HG02588 (cell line): ENCODE measurements around the gene DNAJC17.
A peak's percentile ranks its signal among the peaks of the same experiment; 100 is the strongest.

Source experiments
- ATAC-seq: cut with Tn5 transposase; IDR thresholded peaks from one replicate; pipeline ENCODE4 v1.9.1; 2021; ENCODE audit warnings: mild to moderate bottlenecking, moderate library complexity; ENCODE audit not compliant: unreplicated experiment

The DNAJC17 gene, protein sequence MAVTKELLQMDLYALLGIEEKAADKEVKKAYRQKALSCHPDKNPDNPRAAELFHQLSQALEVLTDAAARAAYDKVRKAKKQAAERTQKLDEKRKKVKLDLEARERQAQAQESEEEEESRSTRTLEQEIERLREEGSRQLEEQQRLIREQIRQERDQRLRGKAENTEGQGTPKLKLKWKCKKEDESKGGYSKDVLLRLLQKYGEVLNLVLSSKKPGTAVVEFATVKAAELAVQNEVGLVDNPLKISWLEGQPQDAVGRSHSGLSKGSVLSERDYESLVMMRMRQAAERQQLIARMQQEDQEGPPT

DNA sequence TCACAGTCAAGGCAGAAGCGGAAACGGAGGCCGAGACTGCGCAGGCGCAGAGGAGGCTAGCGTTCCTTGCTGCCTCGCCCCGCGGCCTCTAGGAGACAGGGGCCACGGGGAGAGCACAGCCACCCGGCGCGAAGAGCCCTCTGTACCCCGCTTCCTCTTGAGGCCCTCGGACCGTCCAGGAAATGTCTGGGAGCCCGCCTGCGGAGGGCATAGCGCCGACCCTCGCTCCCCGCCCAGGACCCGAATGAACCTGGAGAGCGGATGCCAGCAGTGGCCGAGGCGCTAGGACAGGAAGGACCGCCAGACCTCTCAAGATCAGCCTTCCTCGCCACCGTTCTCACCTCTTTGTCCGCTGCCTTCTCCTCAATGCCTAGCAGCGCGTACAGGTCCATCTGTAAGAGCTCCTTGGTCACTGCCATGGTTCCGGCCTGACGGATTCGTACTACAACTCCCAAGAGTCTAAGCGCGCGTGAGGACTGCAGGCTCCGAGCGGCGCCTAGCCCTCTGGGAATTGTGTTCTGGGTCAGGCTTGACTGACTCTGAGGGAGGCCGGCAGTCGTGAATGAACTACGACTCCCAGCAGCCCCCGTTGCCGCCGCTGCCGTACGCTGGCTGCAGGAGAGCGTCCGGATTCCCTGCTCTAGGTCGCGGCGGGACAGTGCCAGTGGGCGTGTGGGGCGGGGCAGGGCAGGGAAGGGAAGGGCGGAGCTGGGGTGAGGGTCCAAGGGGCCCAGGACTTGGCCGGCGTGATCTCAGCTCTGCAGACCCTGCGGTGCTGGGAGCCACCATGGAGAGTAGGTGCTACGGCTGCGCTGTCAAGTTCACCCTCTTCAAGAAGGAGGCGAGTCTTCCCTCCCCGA is at the start of gene DNAJC17, which contains the start of gene ZFYVE19:
TSS of gene DNAJC17 (minus strand) at position 446 of the 860 bp plus-strand sequence. CDS start at position 419, 27 bp downstream.
TSS of gene ZFYVE19 (plus strand) at position 62 of the 860 bp plus-strand sequence. CDS start at position 563, 501 bp downstream.
- peak; percentile 92 for ATAC-seq

DNA sequence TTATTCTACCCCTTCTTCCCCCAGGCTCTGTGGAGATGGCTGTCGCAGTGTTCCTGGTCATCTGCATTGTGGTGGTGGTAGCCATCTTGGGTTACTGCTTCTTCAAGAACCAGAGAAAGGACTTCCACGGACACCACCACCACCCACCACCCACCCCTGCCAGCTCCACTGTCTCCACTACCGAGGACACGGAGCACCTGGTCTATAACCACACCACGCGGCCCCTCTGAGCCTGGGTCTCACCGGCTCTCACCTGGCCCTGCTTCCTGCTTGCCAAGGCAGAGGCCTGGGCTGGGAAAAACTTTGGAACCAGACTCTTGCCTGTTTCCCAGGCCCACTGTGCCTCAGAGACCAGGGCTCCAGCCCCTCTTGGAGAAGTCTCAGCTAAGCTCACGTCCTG is 49.5 kb upstream of the DNAJC17 start:
- ATAC-seq, result no peak

DNA sequence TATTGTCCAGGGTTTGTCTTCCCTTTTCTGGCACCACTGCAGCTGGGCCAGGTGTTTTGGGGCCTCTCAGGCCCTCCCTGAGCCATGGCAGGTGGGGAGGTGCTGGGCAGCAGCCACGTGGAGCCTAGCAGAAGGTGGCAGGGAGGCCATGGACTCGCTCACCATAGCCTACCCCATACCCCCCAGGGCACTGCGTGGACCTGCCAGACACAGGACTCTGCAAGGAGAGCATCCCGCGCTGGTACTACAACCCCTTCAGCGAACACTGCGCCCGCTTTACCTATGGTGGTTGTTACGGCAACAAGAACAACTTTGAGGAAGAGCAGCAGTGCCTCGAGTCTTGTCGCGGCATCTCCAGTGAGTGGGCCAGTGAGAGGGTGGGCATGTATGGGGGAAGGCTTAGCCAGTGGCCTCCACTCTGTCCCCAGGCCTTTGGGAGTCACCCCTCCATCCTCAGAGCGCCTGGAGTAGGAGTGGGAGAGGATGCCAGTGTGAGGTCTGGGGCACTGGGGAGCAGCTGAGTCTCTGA is 48.5 kb upstream of the DNAJC17 start:
- ATAC-seq, result no peak

DNA sequence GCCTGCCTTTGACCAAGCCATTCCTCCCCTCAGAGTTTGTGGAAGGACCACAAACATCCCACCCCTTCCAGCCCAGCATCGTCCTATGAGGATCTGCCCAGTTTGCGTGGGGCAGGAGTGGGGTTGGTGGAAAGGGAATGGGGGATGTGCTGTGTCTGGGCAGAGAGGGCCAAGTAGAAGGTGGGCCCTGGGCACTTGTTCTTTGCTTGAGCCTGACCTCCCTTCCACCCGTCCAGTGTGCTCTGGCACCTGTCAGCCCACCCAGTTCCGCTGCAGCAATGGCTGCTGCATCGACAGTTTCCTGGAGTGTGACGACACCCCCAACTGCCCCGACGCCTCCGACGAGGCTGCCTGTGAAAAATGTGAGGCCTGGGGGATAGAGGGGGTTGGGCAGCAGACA is 46.9 kb upstream of the DNAJC17 start:
- no peak for ATAC-seq

- no peak for ATAC-seq
These were observed 46.1 kb upstream of the DNAJC17 start for GRCh38 chr15:40853241-40853890.

DNA sequence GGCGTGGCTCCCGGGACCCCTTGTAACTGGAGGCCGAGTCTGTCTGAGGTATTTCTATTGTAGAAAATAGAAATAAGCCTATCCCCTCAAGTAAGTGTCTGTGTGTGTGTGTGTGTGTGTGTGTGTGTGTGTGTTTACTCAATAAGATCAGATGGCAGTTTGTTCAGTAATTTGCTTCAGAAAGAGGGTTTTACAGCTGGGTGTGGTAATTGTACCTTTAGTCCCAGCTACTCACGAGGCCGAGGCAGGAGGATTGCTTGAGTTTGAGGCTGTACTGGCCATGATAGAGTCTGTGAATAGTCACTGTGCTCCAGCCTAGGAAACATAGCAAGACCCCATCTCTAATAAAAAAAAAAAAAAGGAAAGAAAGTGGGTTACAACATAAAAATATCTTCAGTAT is 45.3 kb upstream of the DNAJC17 start:
- ATAC-seq, result no peak

DNA sequence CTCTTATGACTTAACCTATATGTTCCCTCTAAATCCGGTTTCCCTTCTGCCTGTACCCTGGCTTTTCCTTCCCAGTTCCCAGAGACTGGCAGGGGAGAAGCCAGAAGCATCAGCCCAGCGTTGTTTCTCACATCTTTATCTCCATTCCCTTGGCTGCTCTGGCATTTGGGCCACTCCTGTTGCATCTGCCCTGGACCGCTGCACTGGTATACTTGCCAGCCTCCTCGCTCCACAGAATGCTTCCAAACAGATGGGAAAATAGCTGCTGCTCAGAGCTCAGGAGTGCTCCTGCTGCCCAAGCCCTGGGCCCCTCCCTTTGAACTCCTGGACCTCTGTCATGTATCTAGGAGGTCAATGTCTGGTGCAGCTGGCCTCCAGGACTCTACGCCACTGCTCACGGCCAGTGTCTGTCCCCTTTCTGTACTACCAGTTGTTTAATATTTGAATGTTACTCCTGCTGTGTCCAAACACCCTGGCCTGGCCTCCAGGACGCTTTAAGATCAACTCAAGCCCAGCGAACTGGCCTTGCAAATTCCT is 43.4 kb upstream of the DNAJC17 start:
- no peak for ATAC-seq

DNA sequence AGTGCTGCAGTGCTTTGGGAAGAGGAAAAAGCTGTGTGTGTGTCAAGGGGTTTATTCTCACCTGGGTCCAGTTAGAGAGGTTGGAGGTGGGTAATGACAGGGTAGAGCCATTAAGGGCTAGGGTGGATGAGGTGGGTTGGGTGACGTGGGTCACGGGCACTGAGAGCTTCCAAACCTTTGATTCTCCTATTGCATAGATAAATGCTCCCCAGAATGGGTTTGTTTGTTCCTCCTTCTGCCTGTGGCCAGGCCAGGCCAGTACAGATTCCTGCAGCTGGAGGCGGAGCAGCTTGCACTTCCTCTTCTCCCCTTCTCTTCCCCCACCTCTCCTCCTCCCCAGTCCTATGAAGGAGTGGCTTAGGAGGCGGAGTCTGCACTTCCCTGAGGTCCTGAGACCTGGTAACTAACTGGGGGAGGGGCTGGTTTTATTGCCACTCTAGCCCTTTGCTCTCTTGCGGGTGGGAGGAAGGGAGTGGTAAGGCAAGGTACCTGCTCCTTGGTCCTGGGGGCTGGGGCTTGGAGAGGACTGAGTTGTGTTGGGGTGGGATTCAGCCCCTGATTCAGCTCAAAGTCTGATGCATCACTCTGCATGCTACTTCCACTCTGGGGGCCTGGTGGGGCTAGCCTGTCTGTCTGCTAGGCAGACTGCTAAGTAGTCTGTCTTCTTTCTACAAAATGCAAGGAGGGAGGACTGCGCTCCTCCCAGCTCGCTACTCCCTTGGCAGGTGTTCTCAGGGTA is 40.1 kb upstream of the DNAJC17 start:
- ATAC-seq, result peak; percentile 70

DNA sequence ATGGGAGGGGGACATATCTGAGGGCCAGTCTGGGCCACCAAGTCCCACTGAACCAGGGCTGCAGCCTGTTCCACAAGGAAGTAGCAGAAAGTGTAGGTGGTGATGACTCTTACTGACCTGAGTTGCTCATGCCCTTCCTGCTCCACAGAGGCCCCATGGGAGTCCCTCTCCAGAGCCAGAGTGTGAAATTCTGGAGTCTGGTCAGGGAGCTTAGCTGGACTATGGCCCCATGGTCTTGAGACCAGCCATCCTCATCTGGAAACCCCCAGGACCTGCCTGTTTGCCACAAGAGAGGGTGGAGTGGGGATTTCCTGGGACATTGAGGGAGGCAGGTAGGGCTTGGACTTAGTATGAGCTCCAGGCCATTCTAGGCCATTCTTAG is 39.6 kb upstream of the DNAJC17 start:
- peak; percentile 3 for ATAC-seq

DNA sequence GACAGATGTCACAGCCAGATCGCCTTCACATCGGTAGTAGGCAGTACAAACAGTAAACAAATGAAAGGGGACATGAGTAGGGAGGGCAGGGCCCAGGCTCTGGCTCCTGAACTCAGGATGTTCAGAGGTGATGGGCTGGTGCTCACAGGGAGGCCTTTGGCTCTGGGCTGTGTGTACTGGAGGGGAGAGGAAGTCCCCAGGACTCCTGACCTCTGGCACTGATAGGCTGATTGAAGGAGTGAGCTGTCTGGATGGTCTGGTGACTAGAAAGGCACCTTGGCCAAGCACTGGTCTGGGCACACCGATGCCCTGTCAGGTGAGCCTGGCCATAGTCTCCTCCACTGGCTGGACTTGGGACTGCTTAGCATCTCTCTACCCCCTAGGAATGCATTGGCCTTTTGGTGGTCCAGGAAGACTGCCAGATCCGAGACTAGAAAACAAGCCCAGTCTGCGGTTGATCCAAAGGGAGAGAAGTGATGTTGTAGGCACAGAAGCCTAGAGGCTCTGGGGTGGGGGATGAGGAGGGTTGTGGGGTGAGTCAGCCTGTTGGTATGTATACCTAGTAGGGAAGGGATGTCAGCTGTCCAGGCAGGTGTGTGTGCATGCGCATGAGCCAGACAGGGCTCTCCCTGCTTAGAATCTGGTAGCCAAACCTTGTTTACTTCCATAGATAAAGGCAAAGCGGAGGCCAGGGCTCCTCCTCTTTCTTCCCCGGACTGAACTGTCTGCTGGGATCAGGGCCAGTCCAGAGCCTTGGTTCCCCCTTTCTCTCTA is 38.4 kb upstream of the DNAJC17 start:
- ATAC-seq, result no peak

DNA sequence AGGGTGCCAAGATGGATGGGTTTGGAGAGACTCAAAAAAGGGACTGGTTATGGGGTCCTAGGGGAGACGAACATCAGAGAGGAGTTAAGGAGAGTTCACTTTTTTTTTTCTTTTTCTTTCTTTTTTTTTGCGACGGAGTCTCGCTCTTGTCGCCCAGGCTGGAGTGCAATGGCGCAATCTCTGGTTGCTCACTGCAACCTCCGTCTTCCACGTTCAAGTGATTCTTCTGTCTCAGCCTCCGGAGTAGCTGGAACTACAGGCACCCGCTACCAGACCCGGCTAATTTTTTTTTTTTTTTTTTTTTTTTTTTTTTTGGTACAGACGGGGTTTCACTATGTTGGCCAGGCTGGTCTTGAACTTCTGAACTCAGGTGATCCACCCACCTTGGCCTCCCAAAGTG is 37.8 kb upstream of the DNAJC17 start:
- no peak for ATAC-seq

DNA sequence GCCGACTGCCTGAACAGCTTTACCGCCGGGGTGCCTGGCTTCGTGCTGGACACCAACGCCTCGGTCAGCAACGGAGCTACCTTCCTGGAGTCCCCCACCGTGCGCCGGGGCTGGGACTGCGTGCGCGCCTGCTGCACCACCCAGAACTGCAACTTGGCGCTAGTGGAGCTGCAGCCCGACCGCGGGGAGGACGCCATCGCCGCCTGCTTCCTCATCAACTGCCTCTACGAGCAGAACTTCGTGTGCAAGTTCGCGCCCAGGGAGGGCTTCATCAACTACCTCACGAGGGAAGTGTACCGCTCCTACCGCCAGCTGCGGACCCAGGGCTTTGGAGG is 37.4 kb upstream of the DNAJC17 start:
- ATAC-seq, result no peak

- no peak for ATAC-seq
These were observed 36.8 kb upstream of the DNAJC17 start, which contains the start of gene SPINT1 for GRCh38 chr15:40843885-40844695. SPINT1 (plus strand) TSS chr15:40844048; CDS start chr15:40844555, 507 bp downstream.

- no peak for ATAC-seq
These were observed 36.1 kb upstream of the DNAJC17 start for GRCh38 chr15:40843261-40843884.

DNA sequence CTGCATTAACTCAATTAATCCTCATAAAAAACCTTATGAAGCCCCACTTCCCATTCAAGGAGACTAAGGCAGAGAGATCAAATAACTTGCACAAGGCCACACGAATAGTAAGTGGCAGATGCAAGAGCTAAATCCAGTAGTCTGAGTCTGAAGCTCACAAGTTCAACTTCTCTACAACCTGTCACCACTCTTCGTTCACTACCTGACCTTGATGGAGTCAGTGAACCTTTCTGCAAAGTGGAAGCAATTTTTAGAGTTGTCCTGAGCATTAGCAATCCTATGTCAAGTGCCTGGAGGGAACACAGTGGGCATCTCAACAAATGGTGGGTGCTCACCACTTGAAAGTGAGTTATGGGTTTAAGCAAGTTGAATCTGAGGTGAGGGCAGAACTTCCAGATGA is 34.5 kb upstream of the DNAJC17 start:
- no peak for ATAC-seq

- ATAC-seq, result no peak
These were observed 31.5 kb upstream of the DNAJC17 start for GRCh38 chr15:40838756-40839155.

GRCh38 chr15:40836020-40836419 is 28.7 kb upstream of the DNAJC17 start:
- no peak for ATAC-seq

- ATAC-seq, result no peak
These were observed 25.6 kb upstream of the DNAJC17 start for GRCh38 chr15:40832903-40833302.
